Kidney epithelial cell (primary cell): ENCODE measurements around the gene NHERF2. TPM values are rescaled to one million over a fixed set of nuclear protein-coding genes. Genes with fewer than 3 reads are reported as not detected.
"Not testable (repeated sequence)": the region's sequence is repeated elsewhere in the genome, so short reads cannot be mapped to it uniquely, and the experiment has no call there.

ENCODE experiments used
- DNase-seq: peaks from one replicate; pipeline ENCODE4 v3.0.0-alpha.2; 2010; ENCODE audit warnings: low read depth
- H3K27me3 ChIP-seq: 2 replicates; pipeline ENCODE4 v1.6.0; 2011; ENCODE audit warnings: low read length; ENCODE audit not compliant: control insufficient read depth, insufficient read depth
- H3K36me3 ChIP-seq: 2 replicates; pipeline ENCODE4 v1.5.1; 2011; ENCODE audit warnings: low read length; ENCODE audit not compliant: control insufficient read depth, insufficient read depth
- H3K4me3 ChIP-seq: 2 replicates; pipeline ENCODE4 v1.5.1; 2011; ENCODE audit warnings: low read depth, mild to moderate bottlenecking, control low read depth, low read length
- CTCF ChIP-seq: IDR thresholded peaks from 2 replicates; pipeline ENCODE4 v1.5.1; 2011; ENCODE audit warnings: mild to moderate bottlenecking, moderate library complexity, low read length, control low read depth, inconsistent platforms; ENCODE audit not compliant: insufficient read depth, poor library complexity, severe bottlenecking
- total RNA-seq: library from RNA; depleted of rRNA; stranded (reverse); fragments of >200 nt; gene quantifications from 2 replicates; pipeline ENCODE4 v1.2.3, GENCODE V29; 2015

The NHERF2 gene
- total RNA-seq, 1 donor from 2014 or later, result 27.5 TPM

DNA sequence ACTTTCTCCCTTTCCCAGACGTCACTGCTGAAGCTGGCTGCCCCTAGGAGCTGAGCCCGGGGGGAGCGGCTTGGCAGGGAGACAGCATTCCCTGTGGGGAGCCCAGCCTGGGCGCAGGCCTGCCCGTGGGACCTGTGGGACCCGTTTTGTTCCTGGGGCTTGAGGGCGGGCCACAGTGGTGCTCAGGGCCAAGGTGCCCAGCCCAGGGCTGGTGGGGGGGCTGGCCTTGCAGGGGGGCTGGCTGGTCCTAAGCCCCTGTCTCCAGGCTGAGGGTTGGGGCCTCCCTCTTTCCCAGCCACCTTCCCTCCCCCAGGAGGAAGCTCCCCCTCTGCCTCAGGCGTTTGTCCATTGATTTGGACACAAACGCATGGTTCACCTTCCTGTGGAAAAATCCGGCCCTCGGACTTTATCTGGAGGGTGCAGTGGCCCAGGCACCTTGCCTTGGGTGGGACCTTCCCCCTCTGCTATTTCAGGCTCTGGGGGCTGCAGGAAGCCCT is 4.4 kb downstream of the NHERF2 start:
- no peaks in the 10 kb centered on the region for H3K27me3 ChIP-seq
- no peak overlapping the region for H3K4me3 ChIP-seq
- no peak for TF ChIP-seq CTCF
- H3K36me3 ChIP-seq, result no peaks in the 10 kb centered on the region
- DNase-seq, result no peak

- Histone ChIP-seq H3K27me3 (no peaks in the 10 kb centered on the region), H3K36me3 (no peaks in the 10 kb centered on the region), H3K4me3 (no peak overlapping the region)
- no peak for DNase-seq
- no peak for TF ChIP-seq CTCF
Measured at GRCh38 chr16:2032285-2033056, 5.8 kb downstream of the NHERF2 start.

DNA sequence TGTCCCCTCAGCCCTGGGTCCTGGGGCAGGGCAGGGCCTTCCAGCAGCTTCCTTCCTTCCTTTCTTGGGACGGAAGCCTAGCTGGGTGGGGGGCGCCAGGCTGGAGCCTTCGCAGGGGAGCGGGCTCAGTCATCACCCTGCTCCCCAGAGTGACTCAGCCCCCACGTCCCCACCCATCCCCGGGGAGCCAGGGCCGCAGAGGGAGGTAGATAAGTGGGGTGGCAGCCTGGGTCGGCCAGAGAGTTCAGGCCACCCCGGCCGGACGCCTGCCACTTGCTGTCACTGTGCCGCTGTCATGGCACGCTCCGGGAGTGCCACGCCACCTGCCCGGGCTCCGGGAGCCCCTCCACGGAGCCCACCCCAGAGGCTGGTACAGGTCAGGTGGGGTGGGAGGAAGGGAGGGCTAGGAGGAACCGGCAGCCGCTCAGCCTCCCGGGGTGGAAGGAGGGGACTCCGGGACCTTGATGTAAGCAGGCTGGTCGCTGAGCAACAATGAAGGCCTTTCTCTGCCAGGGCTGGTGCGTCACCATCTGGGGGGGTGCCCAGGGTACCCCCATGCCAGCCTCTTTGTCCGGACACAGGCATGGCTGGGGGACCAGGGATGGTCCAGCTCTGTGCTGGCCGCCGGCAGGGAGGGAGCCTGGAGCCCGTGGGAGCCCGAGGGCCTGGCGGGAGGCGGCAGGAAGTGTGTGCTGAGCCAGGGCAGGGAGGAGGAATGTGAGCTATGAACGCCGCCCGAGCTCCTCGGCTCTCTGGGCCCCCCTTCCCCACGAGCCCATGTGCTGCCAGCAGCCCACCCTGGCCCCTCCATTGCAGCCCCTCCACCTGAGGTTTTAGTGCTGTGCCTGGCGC is 6.6 kb downstream of the NHERF2 start:
- Histone ChIP-seq H3K36me3 (no peaks in the 10 kb centered on the region), H3K4me3 (peak overlapping the region; percentile 8), H3K27me3 (no peaks in the 10 kb centered on the region)
- no peak for TF ChIP-seq CTCF
- DNase-seq, result no peak

DNA sequence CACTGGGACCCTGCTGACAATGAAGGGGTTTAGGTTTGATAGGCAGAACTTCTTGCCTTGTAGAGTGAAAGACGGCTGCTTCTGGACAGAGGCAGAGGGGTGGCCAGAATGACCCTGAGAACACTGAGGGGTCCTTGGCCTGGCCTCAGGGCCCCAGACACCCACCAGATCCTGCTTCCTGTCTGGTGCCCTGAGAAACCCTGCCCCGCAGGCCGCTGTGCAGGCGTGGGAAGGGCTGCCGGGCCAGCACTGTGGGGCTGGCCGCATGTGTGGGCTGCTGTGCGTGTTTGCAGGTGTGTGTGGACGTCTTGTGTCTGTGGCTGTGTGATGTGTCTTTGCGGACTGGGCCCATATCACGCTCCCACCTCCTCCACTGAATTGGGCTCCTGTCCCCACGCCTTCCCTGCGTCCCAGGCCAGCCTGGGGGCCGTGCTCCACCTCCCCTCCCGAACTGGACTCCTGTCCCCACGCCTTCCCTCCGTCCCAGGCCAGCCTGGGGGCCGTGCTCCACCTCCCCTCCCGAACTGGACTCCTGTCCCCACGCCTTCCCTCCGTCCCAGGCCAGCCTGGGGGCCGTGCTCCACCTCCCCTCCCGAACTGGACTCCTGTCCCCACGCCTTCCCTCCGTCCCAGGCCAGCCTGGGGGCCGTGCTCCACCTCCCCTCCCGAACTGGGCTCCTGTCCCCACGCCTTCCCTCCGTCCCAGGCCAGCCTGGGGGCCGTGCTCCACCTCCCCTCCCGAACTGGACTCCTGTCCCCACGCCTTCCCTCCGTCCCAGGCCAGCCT is 7.4 kb downstream of the NHERF2 start:
- not testable (repeated sequence) for DNase-seq, H3K27me3 ChIP-seq, H3K36me3 ChIP-seq
- H3K4me3 ChIP-seq, result peak overlapping the region; percentile 8

DNA sequence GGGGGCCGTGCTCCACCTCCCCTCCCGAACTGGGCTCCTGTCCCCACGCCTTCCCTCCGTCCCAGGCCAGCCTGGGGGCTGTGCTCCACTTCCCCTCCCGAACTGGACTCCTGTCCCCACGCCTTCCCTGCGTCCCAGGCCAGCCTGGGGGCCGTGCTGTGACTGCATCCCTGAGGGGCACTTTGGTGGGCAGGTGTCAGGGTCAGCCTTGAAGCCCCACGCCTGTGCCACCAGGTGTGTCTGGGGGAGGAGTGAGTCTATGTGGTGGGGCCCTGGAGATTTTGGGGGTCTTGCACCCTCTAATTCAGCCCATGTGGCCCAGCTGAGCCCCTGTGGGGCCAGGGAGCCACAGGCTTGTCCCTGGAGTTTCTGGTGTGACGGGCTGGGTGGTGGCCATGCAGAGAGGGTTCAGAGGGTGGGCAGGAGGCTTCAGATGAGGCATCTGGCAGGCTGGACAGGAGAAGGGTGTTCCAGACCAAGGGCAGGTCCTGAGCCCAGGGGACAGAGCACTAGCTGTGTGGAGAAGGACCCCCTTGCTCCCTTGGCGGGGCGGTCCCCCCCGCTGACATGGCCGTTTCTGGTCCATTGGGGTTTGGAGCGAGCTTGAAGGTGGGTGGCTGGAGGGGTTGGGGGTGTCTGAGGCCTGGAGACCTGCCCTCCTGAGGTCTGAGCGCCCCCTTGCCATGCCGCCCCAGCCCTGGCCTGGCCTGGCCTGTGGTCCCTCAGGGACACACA is 8.2 kb downstream of the NHERF2 start:
- no peaks in the 10 kb centered on the region for H3K27me3 ChIP-seq
- H3K4me3 ChIP-seq, result no peak overlapping the region
- H3K36me3 ChIP-seq, result no peaks in the 10 kb centered on the region
- DNase-seq, result no peak
- TF ChIP-seq CTCF, result no peak
